GM21529 (cell line): ENCODE data around the gene CD274.
"Not testable (repeated sequence)": the region's sequence is repeated elsewhere in the genome, so short reads cannot be mapped to it uniquely, and the experiment has no call there.

Source experiments
- ATAC-seq: cut with Tn5 transposase; IDR thresholded peaks from one replicate; pipeline ENCODE4 v1.9.1; 2021; ENCODE audit not compliant: unreplicated experiment

The CD274 gene

DNA sequence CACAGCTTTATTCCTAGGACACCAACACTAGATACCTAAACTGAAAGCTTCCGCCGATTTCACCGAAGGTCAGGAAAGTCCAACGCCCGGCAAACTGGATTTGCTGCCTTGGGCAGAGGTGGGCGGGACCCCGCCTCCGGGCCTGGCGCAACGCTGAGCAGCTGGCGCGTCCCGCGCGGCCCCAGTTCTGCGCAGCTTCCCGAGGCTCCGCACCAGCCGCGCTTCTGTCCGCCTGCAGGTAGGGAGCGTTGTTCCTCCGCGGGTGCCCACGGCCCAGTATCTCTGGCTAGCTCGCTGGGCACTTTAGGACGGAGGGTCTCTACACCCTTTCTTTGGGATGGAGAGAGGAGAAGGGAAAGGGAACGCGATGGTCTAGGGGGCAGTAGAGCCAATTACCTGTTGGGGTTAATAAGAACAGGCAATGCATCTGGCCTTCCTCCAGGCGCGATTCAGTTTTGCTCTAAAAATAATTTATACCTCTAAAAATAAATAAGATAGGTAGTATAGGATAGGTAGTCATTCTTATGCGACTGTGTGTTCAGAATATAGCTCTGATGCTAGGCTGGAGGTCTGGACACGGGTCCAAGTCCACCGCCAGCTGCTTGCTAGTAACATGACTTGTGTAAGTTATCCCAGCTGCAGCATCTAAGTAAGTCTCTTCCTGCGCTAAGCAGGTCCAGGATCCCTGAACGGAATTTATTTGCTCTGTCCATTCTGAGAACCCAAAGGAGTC is at the start of gene CD274:
TSS of gene CD274 (plus strand) at position 184 of the 733 bp plus-strand sequence. CDS start 5,572 bp downstream, outside the sequence.
- peak; percentile 55 for ATAC-seq

GRCh38 chr9:5402217-5402616 is 48.1 kb upstream of the CD274 start:
- ATAC-seq = no peak

DNA sequence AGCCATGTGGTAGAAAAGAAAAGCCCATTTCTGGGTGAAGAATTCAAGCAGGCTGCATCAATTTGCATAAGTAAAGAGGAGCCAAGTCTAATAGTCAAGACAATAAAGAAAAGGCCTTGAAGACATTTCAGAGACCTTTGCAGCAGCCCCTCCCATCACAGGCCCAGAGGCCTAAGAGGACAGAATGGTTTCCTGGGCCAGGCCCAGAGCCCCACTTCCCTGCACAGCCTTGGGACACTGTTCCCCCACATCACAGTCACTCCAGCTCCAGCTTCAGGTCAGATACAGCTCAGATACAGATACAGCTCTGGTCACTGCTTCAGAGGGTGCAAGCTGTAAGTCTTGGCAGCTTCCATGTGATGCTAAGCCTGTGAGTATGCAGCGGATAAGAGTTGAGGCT is 41.7 kb upstream of the CD274 start:
- no peak for ATAC-seq

DNA sequence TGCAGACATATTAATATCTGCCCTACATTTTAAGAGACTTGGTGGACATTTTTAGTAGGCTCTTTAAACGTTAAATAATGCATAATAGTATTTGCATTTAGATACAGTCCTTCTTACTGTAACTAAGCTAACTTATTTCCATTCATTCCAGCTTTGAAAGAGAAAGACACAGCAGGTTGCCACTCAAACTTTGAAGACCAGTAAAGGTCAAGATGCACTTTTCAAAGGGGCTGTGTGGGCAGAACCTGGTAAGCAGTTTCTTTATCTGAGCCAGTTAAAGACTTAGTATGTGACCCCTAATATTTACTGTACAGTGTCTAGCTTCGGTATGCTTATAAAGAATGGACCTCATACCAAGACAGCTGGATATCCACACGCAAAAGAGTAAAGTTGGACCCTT is 33.4 kb upstream of the CD274 start:
- ATAC-seq = no peak

DNA sequence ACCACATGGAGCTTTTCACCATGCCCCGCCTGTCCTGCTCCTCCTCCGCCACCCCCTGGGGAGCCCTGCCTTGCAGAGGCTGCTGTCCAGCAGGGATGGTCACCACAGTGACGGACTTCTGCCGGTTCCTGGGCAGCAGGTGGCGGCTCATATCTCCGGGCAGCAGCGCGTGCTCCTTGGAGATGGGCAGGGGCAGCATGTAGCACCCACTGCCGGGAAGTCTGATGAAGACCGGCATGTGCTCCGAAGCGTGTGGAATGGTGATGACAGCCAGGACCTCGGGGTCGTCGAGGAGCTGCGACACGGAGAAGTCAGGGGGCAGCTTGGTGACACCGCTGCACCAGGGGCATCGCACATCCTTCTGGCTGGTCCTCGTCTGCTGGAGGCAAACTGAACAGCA is 31.9 kb upstream of the CD274 start:
- no peak for ATAC-seq

- no peak for ATAC-seq
These were observed 30.4 kb upstream of the CD274 start for GRCh38 chr9:5419987-5420386.

- no peak for ATAC-seq
These were observed 29.2 kb upstream of the CD274 start for GRCh38 chr9:5421163-5421562.

GRCh38 chr9:5422276-5422675 is 28.1 kb upstream of the CD274 start:
- no peak for ATAC-seq

DNA sequence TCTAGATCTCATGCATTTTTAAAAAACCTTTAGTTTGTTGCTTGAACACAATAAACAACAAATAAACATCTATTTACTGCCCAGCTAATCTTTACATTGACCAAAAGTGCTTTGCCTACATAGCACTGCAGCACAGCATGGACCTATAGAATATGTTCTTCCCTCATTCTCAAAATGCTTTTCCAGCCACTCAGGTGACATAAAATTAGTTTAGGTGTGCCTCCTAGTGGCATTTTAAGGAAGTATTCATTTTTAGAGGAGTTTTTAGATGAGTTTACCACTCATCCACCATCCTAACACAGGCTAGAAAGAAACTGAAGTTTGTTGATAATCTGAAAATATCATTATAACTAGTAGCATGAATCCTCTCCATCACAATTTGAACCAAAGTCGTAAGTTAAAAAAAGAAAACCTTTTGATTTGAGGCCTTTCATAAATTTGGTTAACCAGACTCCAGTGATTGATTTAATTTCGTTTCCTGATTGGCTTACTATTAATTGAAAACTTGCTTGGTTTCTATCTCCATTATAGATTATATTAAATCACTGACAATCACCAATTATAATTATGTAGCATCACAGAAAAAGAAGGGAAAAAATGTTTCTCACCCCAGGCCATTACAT is 25.2 kb upstream of the CD274 start:
- no peak for ATAC-seq

DNA sequence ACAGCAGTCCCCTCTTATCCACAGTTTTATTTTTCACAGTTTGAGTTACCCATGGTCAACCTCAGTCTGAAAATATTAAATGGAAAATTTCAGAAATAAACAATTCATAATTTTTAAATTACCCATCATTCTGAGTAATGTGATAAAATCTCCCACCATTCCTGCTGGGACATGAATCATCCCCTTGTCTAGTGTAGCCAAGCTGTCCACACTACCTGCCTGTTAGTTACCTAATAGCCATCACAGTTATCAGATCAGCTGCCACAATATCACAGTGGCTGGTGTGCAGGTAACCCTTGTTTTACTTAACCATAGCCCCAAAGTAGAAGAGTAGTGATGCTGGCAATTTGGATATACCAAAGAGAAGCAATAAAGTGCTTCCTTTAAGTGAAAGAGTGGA is 23.3 kb upstream of the CD274 start:
- ATAC-seq = no peak

DNA sequence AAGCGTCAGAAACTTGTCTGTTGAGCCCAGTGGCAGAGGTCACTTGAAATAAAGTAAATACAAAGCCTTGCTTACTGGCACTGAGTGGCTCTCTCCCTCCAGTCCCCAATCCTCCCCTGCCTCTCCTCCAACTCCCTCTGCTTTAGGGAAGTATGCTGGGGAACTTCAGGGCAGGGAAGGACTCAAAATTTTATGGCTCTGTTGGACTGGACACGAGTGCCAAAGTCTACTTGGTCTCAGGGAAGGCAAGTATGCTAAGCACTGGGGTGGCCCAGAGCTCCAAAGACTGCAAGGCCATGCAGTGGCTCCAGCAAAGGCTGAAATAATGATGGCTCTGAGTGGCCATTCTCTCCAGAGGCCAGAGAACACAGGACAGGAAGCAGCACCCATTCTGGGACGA is 22.2 kb upstream of the CD274 start:
- no peak for ATAC-seq

GRCh38 chr9:5428794-5429528 is 21.4 kb upstream of the CD274 start:
- ATAC-seq = no peak

DNA sequence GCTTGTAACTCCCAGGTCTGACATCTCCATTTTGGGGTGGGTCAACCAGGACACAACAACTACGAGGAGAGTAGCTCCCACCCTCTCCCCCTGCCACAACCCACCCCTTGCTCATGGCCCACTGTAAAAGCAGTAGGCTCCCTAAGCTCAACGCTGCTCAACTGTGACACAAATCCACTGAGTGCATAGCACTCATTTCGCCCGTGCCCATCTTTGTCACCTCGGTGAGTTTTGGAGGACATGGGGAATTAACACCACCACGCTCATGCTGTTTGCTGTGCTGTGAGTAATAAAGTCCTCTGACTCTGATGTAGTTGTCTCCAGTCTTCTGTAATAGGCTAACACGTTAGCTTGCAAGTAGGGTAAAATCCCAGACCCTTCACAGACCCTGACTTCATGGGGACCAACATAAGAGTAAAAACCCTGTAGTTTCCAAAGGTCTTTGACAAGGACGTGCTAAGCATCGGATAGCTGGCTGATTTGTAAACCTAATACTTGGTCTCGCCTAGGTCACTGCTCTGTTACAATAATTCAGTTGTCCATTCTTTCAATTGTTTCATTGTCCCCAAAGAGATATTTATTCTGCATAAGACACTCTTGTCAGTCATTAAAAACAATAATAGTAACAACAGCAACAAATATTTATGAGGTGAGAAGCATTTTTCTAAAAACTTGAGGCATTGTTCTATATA is 20.3 kb upstream of the CD274 start:
- no peak for ATAC-seq

DNA sequence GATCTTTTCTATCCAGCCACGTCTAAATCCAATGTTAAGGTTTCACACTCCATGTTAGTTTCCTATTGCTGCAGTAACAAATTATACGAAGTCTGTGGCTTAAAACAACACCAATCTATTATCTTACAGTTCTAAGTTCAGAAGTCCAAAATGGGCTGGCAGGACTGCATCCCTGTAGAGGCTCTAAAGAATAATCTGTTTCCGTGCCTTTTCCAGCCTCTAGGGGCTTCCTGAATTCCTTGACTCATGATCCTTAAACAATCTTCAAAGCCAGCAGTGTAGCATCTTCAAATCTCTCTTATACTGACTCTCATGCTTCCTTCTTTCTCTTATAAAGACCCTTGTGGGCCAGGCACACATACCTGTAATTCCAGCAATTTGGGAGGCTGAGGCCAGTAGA is 19.4 kb upstream of the CD274 start:
- no peak for ATAC-seq

- ATAC-seq = not testable (repeated sequence)
These were observed 17.5 kb upstream of the CD274 start for GRCh38 chr9:5432890-5433289.

DNA sequence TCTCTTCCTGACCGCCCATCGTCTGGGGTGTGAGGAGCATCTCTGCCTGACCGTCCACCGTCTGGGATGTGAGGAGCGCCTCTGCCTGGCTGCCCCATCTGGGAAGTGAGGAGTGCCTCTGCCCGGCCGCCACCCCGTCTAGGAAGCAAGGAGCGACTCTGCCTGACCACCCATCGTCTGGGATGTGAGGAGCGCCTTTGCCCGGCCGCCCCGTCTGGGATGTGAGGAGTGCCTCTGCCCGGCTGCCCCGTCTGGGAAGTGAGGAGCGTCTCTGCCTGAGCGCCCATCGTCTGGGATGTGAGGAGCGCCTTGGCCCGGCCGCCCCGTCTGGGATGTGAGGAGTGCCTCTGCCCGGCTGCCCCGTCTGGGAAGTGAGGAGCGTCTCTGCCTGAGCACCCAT is 17.0 kb upstream of the CD274 start:
- not testable (repeated sequence) for ATAC-seq

DNA sequence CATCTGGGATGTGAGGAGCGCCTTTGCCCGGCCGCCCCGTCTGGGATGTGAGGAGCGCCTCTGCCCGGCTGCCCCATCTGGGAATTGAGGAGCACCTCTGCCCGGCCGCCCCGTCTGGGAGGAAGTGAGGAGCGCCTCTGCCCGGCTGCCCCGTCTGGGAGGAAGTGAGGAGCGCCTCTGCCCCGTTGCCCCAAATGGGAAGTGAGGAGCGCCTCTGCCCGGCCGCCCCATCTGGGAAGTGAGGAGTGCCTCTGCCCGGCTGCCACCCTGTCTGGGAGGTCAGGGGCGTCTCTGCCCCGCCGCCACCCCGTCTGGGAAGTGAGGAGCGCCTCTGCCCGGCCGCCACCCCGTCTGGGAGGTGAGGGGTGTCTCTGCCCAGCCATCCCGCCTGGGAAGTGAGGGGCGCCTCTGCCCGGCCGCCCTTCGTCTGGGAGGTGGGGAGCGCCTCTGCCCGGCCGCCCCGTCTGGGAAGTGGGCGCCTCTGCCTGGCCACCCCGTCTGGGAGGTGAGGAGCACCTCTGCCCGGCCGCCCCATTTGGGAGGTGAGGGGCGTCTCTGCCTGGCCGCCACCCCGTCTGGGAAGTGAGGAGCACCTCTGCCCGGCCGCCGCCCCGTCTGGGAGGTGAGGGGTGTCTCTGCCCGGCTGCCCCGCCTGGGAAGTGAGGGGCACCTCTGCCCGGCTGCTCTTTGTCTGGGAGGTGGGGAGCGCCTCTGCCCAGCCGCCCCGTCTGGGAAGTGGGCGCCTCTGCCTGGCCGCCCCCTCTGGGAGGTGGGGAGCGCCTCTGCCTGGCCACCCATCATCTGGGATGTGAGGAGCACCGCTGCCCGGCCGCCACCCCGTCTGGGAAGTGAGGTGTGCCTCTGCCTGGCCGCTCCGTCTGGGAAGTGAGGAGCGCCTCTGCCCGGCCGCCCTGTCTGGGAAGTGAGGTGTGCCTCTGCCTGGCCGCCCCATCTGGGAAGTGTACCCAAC is 16.2 kb upstream of the CD274 start:
- ATAC-seq = not testable (repeated sequence)

DNA sequence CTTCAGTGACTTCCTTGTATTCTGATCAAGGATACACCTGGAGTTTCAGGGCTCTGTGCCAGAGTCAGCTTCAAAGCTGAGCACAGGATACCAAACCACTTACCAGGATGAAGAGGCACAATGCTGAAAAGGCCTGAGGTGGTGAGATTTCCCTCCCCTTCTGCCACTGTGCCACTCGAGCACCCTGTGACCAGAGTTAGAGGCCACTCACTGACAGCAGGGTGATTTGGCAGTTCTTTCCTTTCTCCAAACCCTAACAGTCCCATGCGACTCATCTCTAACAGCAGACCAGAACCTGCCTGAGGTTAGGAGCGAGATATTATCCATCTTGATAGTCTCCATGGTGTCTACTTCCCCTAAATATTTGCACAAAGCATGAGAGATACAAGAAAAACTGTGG is 14.4 kb upstream of the CD274 start:
- ATAC-seq = no peak

DNA sequence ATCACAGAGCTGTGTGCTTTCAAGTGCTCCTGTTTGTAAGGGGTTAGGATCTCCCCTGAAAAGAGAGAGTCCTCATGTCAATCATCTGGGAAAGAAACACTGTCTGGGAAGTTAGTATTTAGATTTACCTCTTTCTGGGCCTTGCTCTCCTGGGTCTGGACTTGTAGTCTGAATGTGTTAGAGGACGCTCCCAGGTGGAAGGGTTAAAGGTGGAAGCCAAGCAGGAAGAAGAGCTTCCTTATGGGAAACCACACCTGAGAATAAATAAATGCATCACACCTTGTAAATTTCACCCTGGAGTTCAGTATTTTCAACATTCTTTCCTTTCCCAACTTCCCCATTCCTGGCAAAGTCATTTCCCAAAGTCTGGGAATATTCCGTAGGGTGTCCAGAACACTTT is 13.9 kb upstream of the CD274 start:
- ATAC-seq = no peak
